ENCODE results near the gene CNTN6.

- no peak for TF ChIP-seq ZNF280D (tag by site-specific recombination; IDR thresholded peaks at IDR 0.05)
- TF ChIP-seq ZNF707 (tag by site-specific recombination; IDR thresholded peaks at IDR 0.05): no peak
- no peak for TF ChIP-seq ZNF274 (IDR thresholded peaks at IDR 0.05; ENCODE audit: low read length)
- TF ChIP-seq ZNF274 (tag by site-specific recombination; IDR thresholded peaks at IDR 0.05; ENCODE audit: borderline replicate concordance): no peak
- TF ChIP-seq, protein P1, sequence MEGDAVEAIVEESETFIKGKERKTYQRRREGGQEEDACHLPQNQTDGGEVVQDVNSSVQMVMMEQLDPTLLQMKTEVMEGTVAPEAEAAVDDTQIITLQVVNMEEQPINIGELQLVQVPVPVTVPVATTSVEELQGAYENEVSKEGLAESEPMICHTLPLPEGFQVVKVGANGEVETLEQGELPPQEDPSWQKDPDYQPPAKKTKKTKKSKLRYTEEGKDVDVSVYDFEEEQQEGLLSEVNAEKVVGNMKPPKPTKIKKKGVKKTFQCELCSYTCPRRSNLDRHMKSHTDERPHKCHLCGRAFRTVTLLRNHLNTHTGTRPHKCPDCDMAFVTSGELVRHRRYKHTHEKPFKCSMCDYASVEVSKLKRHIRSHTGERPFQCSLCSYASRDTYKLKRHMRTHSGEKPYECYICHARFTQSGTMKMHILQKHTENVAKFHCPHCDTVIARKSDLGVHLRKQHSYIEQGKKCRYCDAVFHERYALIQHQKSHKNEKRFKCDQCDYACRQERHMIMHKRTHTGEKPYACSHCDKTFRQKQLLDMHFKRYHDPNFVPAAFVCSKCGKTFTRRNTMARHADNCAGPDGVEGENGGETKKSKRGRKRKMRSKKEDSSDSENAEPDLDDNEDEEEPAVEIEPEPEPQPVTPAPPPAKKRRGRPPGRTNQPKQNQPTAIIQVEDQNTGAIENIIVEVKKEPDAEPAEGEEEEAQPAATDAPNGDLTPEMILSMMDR (tag by site-specific recombination; IDR thresholded peaks at IDR 0.05): no peak
- no peak for TF ChIP-seq ZNF211 (tag by site-specific recombination; IDR thresholded peaks at IDR 0.05; ENCODE audit: low read depth)
- no peak for TF ChIP-seq YY1 (tag by site-specific recombination; IDR thresholded peaks at IDR 0.05)
- TF ChIP-seq BCL11A (tag by site-specific recombination; IDR thresholded peaks at IDR 0.05; ENCODE audit: low read depth): no peak
- no peak for TF ChIP-seq ZNF302 (tag by site-specific recombination; IDR thresholded peaks at IDR 0.05; ENCODE audit: low read depth)
Measured at GRCh38 chr3:1251282-1252060, 158.6 kb downstream of the CNTN6 start.

All from HEK293 (cell line).